SK-N-SH (cell line): ENCODE data around the gene AIMP1. TPM values are rescaled to one million over a fixed set of nuclear protein-coding genes. Genes with fewer than 3 reads are reported as not detected.

Experiments
- CTCF ChIA-PET: fragments of 300-600, 350-600 bp; formaldehyde crosslinking; extraction: SDS; loops from one replicate; lab custom pipeline; 2021; lab: Yijun Ruan, JAX
- POLR2A ChIA-PET: fragments of 350-600 bp; sonication (Branson Sonifier 250); formaldehyde crosslinking; extraction: SDS; loops from one replicate; lab custom pipeline; 2020; ENCODE audit warnings: antibody characterized with exemption, inconsistent platforms; lab: Yijun Ruan, JAX
- DNase-seq: peaks from one replicate; pipeline ENCODE4 v3.0.0; 2012
- H2AFZ ChIP-seq: fragments of 200-600 bp; sonication (generic); 2 replicates; pipeline ENCODE4 v1.8.1; 2016; ENCODE audit warnings: antibody characterized with exemption, mild to moderate bottlenecking, low read depth
- H3F3A ChIP-seq: fragments of 200-600 bp; sonication (generic); replicated peaks from 2 replicates; pipeline ENCODE3; 2016; ENCODE audit warnings: antibody characterized with exemption, mild to moderate bottlenecking; ENCODE audit not compliant: insufficient read depth
- H3K27ac ChIP-seq, 2 experiments: fragments of 200-500 bp in 1 of 2; fragments of 200-600 bp in 1 of 2; sonication (Bioruptor generic) in 1 of 2; sonication (generic), shearing (Covaris generic) in 1 of 2; 2 replicates each; pipeline versions ENCODE4 v1.5.1 to v1.6.1; 2014 to 2016; ENCODE audit warnings: low read depth in 2 of 2, inconsistent platforms in 1 of 2, low read length in 1 of 2, mild to moderate bottlenecking in 1 of 2, mixed read lengths in 1 of 2
- H3K27me3 ChIP-seq: fragments of 200-600 bp; sonication (generic), shearing (Covaris generic); 2 replicates; pipeline ENCODE4 v1.6.1; 2016; ENCODE audit warnings: mixed run types; ENCODE audit not compliant: insufficient read depth
- H3K36me3 ChIP-seq, 2 experiments: fragments of 200-500 bp in 1 of 2; fragments of 200-600 bp in 1 of 2; sonication (Bioruptor generic) in 1 of 2; sonication (generic) in 1 of 2; replicated peaks in 1 of 2; 2 replicates each; pipeline versions ENCODE3 to v1.5.1; 2014 to 2016; ENCODE audit warnings: low read length in 1 of 2, mild to moderate bottlenecking in 1 of 2; ENCODE audit not compliant: insufficient read depth in 2 of 2, control insufficient read depth in 1 of 2
- H3K4me1 ChIP-seq, 2 experiments: fragments of 200-500 bp in 1 of 2; fragments of 200-600 bp in 1 of 2; sonication (Bioruptor generic) in 1 of 2; sonication (generic), shearing (Covaris generic) in 1 of 2; 2 replicates each; pipeline versions ENCODE4 v1.5.1 to v1.6.1; 2014 to 2016; ENCODE audit warnings: low read depth in 1 of 2, low read length in 1 of 2, mixed run types in 1 of 2; ENCODE audit not compliant: insufficient read depth in 2 of 2, control insufficient read depth in 1 of 2
- H3K4me2 ChIP-seq: fragments of 200-600 bp; sonication (generic), shearing (Covaris generic); 2 replicates; pipeline ENCODE4 v1.6.1; 2017; ENCODE audit warnings: mixed run types
- H3K4me3 ChIP-seq, 2 experiments: fragments of 200-500 bp in 1 of 2; fragments of 200-600 bp in 1 of 2; sonication (Bioruptor generic) in 1 of 2; sonication (generic), shearing (Covaris generic) in 1 of 2; 2 replicates each; pipeline versions ENCODE4 v1.5.1 to v1.8.1; 2014 to 2016; ENCODE audit warnings: low read depth in 2 of 2, inconsistent platforms in 1 of 2, low read length in 1 of 2, mild to moderate bottlenecking in 1 of 2, mixed read lengths in 1 of 2, moderate library complexity in 1 of 2
- H3K79me2 ChIP-seq: fragments of 200-600 bp; sonication (generic); 2 replicates; pipeline ENCODE4 v1.8.1; 2017; ENCODE audit warnings: mild to moderate bottlenecking; ENCODE audit not compliant: insufficient read depth
- H3K9ac ChIP-seq: fragments of 200-600 bp; sonication (generic); 2 replicates; pipeline ENCODE4 v1.6.1; 2017; ENCODE audit warnings: mixed run types
- H3K9me2 ChIP-seq: fragments of 200-600 bp; sonication (generic); 2 replicates; pipeline ENCODE4 v1.6.1; 2017; ENCODE audit warnings: mixed run types
- H3K9me3 ChIP-seq: fragments of 200-600 bp; sonication (generic); 2 replicates; pipeline ENCODE4 v1.6.1; 2017; ENCODE audit warnings: mixed run types, mild to moderate bottlenecking, moderate library complexity
- H4K20me1 ChIP-seq: fragments of 200-600 bp; sonication (generic); 2 replicates; pipeline ENCODE4 v1.6.1; 2017; ENCODE audit warnings: mild to moderate bottlenecking, mixed run types; ENCODE audit not compliant: insufficient read depth
- CHD2 ChIP-seq: fragments of 150-350 bp; IDR thresholded peaks from 2 replicates; pipeline ENCODE4 v1.6.1; 2018; ENCODE audit warnings: low read length; ENCODE audit not compliant: partially characterized antibody
- ELF1 ChIP-seq: IDR thresholded peaks from 2 replicates; pipeline ENCODE4 v1.4.0; 2012
- EP300 ChIP-seq, 2 experiments: IDR thresholded peaks; 2 replicates each; pipeline versions ENCODE4 v1.4.0 to v1.6.1; 2012; ENCODE audit warnings: borderline replicate concordance in 1 of 2, low read depth in 1 of 2, low read length in 1 of 2
- EZH2phosphoT487 ChIP-seq: fragments of 200-600 bp; sonication (generic); IDR thresholded peaks from 2 replicates; pipeline ENCODE4 v1.6.1; 2017; ENCODE audit warnings: low read depth, mixed run types, mild to moderate bottlenecking, antibody characterized with exemption, moderate library complexity, borderline replicate concordance
- FOSL2 ChIP-seq: IDR thresholded peaks from 2 replicates; pipeline ENCODE4 v1.4.0; 2012; ENCODE audit warnings: low read depth, mild to moderate bottlenecking, moderate library complexity, borderline replicate concordance
- FOXJ3 ChIP-seq: sonication (generic); formaldehyde crosslinking; IDR thresholded peaks from 2 replicates; pipeline ENCODE4 v1.5.1; 2020; ENCODE audit warnings: mild to moderate bottlenecking, missing genetic modification reagents
- GABPA ChIP-seq: IDR thresholded peaks from 2 replicates; pipeline ENCODE4 v1.4.0; 2012; ENCODE audit warnings: low read depth, mild to moderate bottlenecking
- GATA2 ChIP-seq: sonication (generic); formaldehyde crosslinking; IDR thresholded peaks from 2 replicates; pipeline ENCODE4 v1.5.0; 2020; ENCODE audit warnings: mild to moderate bottlenecking, missing genetic modification reagents
- MEF2A ChIP-seq: IDR thresholded peaks from 2 replicates; pipeline ENCODE4 v1.4.0; 2012; ENCODE audit warnings: low read depth, borderline replicate concordance
- MXI1 ChIP-seq: IDR thresholded peaks from 2 replicates; pipeline ENCODE4 v1.6.1; 2012; ENCODE audit warnings: mild to moderate bottlenecking, low read depth, low read length, improper control_type of control experiment
- NFIC ChIP-seq: IDR thresholded peaks from 2 replicates; pipeline ENCODE4 v1.4.0; 2012; ENCODE audit warnings: borderline replicate concordance
- POLR2AphosphoS5 ChIP-seq: IDR thresholded peaks from 2 replicates; pipeline ENCODE4 v1.6.1; 2012; ENCODE audit warnings: low read depth, low read length
- RCOR1 ChIP-seq: fragments of 150-350 bp; IDR thresholded peaks from 2 replicates; pipeline ENCODE4 v1.6.1; 2017; ENCODE audit warnings: antibody characterized with exemption, low read length
- RFX5 ChIP-seq: IDR thresholded peaks from 2 replicates; pipeline ENCODE4 v1.6.1; 2012; ENCODE audit warnings: mild to moderate bottlenecking, improper control_type of control experiment, low read length
- SIN3A ChIP-seq: IDR thresholded peaks from 2 replicates; pipeline ENCODE4 v1.6.1; 2012; ENCODE audit warnings: low read depth, mild to moderate bottlenecking, low read length, moderate library complexity, borderline replicate concordance
- SMC3 ChIP-seq: IDR thresholded peaks from 2 replicates; pipeline ENCODE4 v1.6.1; 2012; ENCODE audit warnings: low read depth, low read length, improper control_type of control experiment
- TAF1 ChIP-seq: IDR thresholded peaks from 2 replicates; pipeline ENCODE4 v1.6.1; 2012; ENCODE audit warnings: low read depth, mild to moderate bottlenecking, low read length, moderate library complexity, borderline replicate concordance
- TCF12 ChIP-seq: IDR thresholded peaks from 2 replicates; pipeline ENCODE4 v1.4.0; 2012
- TEAD4 ChIP-seq: IDR thresholded peaks from 2 replicates; pipeline ENCODE4 v1.4.0; 2012; ENCODE audit warnings: mild to moderate bottlenecking, borderline replicate concordance; ENCODE audit not compliant: insufficient read depth
- YY1 ChIP-seq: IDR thresholded peaks from 2 replicates; pipeline ENCODE4 v1.4.0; 2012; ENCODE audit warnings: low read depth, mild to moderate bottlenecking
- WGBS: methylation state at CpG from one replicate; pipeline ENCODE4 v1.1.6; 2017; ENCODE audit warnings: low lambda C conversion rate; 5-methylcytosine and 5-hydroxymethylcytosine counted together
- polyA plus RNA-seq, 3 experiments: library from polyadenylated mRNA; depleted of rRNA; stranded (reverse); fragments of >200 nt; gene quantifications; 2 replicates each; pipeline ENCODE4 v1.2.3, GENCODE V29; 2012
- TF ChIP-seq, protein P1 (sequence below): IDR thresholded peaks from 2 replicates; pipeline ENCODE4 v1.6.1; 2012; ENCODE audit warnings: mild to moderate bottlenecking, low read depth, low read length, moderate library complexity
- TF ChIP-seq, protein P2 (sequence below): IDR thresholded peaks from 2 replicates; pipeline ENCODE4 v1.4.0; 2012; ENCODE audit warnings: low read depth
- TF ChIP-seq, protein P3 (sequence below): fragments of 150-350 bp; IDR thresholded peaks from 2 replicates; pipeline ENCODE4 v1.6.1; 2017; ENCODE audit warnings: antibody characterized with exemption, low read length, low read depth, borderline replicate concordance
- TF ChIP-seq, protein P4 (sequence below): IDR thresholded peaks from 2 replicates; pipeline ENCODE4; 2012
- TF ChIP-seq, protein P5 (sequence below): fragments of 200-600 bp; sonication (generic); IDR thresholded peaks from 2 replicates; pipeline ENCODE4 v1.6.1; 2017; ENCODE audit warnings: antibody characterized with exemption, mild to moderate bottlenecking, moderate library complexity

The AIMP1 gene
- polyA plus RNA-seq (2012; rRNA removed) = 14.0 and 20.4 TPM in 2 replicates
- polyA plus RNA-seq (2012; cell fraction: cytosol; rRNA removed) = 25.9 and 37.9 TPM in 2 replicates
- 7.4 and 19.6 TPM in 2 replicates for polyA plus RNA-seq (2012; cell fraction: nucleus; rRNA removed)

DNA sequence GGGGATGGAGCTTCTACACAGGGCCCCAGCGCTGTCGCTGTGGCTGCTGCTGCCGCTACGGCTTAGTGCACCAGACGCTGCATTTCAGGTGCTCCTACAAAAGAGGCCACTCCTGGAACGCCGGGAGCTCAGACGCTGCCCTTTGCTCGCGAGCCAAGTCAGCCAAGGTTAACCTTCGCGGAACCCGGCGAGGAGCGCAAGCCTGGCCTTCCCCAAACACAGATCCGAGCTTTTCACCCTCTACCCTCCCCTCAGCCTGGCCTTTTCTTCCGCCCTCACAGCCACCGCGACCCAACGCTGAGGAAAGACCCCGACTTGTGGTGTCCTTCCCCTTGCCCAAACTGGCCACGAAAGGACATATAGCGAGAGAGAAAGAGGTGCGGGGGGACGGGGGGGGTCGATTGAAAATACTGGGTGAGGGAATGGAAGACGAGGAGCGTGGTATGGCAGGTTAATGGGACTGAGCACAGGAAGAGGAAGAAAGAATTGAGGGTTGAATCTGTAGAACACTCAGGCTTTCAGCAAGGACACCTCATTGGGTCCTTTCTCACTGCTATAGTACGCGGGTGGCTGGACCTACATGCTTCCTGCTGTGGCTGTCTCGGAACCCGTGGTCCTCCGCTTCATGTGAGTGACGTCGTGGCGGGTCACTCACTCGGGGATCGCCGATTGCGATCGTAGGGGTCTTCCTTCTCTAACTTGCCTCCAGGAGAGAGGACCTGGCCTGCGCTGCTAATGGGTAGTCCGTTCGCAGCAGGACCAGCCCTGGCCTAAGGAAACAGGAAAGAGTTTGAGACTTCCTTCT lies at the start of gene AIMP1, which contains the start of gene TBCK:
Gene AIMP1, plus strand, starts transcription at position 583 of the 805 bp plus-strand sequence. CDS start 8,460 bp downstream, outside the sequence.
Gene TBCK, minus strand, starts transcription at position 242 of the 805 bp plus-strand sequence. CDS start 7,249 bp downstream, outside the sequence.
- peaks cover 11 to 23% of the 10 kb centered on the region in 2 experiments; a peak in 3 of 4 replicates for H3K4me1 ChIP-seq
- ChIA-PET CTCF (interaction anchor here (0.6 to 1.2 kb wide), 3 partner anchors 50 to 1600 kb away, joined by 3 read pairs; no protein-coding TSS in a partner anchor), POLR2A (no interaction called here)
- peak within 1 kb of the TSS; percentile 94 to 100 for H3K27ac ChIP-seq
- peaks cover 0 to 8% of the 10 kb centered on the region in 2 experiments for H3K36me3 ChIP-seq
- no peaks in the 10 kb centered on the region for H4K20me1 ChIP-seq
- peaks cover 26% of the 10 kb centered on the region for H3F3A ChIP-seq
- peak within 1 kb of the TSS; percentile 94 for H3K4me2 ChIP-seq
- H3K4me3 ChIP-seq = peak within 1 kb of the TSS; percentile 98 to 99
- H3K9ac ChIP-seq = peak within 1 kb of the TSS; percentile 92
- under 1% methylated on average over 33 of the region's 44 CpGs for WGBS
- no peaks in the 10 kb centered on the region for H3K9me3 ChIP-seq
- no peaks in the 10 kb centered on the region for H3K9me2 ChIP-seq
- DNase-seq = peak; percentile 84
- peak within 1 kb of the TSS; percentile 91 for H2AFZ ChIP-seq
- H3K27me3 ChIP-seq = no peaks in the 10 kb centered on the region
- H3K79me2 ChIP-seq = peaks cover 89% of the 10 kb centered on the region
- no peak for TF ChIP-seq FOXJ3 (CRISPR knock-in tag)
- peak; percentile 62 for TF ChIP-seq GABPA
- TF ChIP-seq, protein P1, sequence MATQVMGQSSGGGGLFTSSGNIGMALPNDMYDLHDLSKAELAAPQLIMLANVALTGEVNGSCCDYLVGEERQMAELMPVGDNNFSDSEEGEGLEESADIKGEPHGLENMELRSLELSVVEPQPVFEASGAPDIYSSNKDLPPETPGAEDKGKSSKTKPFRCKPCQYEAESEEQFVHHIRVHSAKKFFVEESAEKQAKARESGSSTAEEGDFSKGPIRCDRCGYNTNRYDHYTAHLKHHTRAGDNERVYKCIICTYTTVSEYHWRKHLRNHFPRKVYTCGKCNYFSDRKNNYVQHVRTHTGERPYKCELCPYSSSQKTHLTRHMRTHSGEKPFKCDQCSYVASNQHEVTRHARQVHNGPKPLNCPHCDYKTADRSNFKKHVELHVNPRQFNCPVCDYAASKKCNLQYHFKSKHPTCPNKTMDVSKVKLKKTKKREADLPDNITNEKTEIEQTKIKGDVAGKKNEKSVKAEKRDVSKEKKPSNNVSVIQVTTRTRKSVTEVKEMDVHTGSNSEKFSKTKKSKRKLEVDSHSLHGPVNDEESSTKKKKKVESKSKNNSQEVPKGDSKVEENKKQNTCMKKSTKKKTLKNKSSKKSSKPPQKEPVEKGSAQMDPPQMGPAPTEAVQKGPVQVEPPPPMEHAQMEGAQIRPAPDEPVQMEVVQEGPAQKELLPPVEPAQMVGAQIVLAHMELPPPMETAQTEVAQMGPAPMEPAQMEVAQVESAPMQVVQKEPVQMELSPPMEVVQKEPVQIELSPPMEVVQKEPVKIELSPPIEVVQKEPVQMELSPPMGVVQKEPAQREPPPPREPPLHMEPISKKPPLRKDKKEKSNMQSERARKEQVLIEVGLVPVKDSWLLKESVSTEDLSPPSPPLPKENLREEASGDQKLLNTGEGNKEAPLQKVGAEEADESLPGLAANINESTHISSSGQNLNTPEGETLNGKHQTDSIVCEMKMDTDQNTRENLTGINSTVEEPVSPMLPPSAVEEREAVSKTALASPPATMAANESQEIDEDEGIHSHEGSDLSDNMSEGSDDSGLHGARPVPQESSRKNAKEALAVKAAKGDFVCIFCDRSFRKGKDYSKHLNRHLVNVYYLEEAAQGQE = no peak
- 0 out of 2 replicates have a peak, but pooled peaks have one; percentile 28 for TF ChIP-seq YY1
- TF ChIP-seq, protein P2, sequence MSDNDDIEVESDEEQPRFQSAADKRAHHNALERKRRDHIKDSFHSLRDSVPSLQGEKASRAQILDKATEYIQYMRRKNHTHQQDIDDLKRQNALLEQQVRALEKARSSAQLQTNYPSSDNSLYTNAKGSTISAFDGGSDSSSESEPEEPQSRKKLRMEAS = peak; percentile 86; the same call in 1 of the 2 replicates
- TF ChIP-seq EP300 (IDR thresholded peaks at IDR 0.05; ENCODE audit: borderline replicate concordance in 1 of 2, low read depth in 1 of 2, low read length in 1 of 2) = no peak
- TF ChIP-seq MXI1 = peak; percentile 89
- TF ChIP-seq, protein P3, sequence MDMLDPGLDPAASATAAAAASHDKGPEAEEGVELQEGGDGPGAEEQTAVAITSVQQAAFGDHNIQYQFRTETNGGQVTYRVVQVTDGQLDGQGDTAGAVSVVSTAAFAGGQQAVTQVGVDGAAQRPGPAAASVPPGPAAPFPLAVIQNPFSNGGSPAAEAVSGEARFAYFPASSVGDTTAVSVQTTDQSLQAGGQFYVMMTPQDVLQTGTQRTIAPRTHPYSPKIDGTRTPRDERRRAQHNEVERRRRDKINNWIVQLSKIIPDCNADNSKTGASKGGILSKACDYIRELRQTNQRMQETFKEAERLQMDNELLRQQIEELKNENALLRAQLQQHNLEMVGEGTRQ = no peak
- peak; percentile 5 for TF ChIP-seq CHD2
- TF ChIP-seq GATA2 = no peak; the same call in none of the 2 replicates
- no peak for TF ChIP-seq SMC3
- TF ChIP-seq ELF1 = peak; percentile 94
- no peak for TF ChIP-seq NFIC
- TF ChIP-seq RCOR1 = no peak
- TF ChIP-seq, protein P4, sequence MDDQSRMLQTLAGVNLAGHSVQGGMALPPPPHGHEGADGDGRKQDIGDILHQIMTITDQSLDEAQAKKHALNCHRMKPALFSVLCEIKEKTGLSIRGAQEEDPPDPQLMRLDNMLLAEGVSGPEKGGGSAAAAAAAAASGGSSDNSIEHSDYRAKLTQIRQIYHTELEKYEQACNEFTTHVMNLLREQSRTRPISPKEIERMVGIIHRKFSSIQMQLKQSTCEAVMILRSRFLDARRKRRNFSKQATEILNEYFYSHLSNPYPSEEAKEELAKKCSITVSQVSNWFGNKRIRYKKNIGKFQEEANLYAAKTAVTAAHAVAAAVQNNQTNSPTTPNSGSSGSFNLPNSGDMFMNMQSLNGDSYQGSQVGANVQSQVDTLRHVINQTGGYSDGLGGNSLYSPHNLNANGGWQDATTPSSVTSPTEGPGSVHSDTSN = peak; percentile 23; the same call in 1 of the 2 replicates
- TF ChIP-seq EZH2phosphoT487 = no peak
- TF ChIP-seq FOSL2 = no peak
- peak; percentile 83 for TF ChIP-seq POLR2AphosphoS5
- no peak for TF ChIP-seq RFX5
- peak; percentile 65; the same call in 1 of the 2 replicates for TF ChIP-seq TAF1
- TF ChIP-seq, protein P5, sequence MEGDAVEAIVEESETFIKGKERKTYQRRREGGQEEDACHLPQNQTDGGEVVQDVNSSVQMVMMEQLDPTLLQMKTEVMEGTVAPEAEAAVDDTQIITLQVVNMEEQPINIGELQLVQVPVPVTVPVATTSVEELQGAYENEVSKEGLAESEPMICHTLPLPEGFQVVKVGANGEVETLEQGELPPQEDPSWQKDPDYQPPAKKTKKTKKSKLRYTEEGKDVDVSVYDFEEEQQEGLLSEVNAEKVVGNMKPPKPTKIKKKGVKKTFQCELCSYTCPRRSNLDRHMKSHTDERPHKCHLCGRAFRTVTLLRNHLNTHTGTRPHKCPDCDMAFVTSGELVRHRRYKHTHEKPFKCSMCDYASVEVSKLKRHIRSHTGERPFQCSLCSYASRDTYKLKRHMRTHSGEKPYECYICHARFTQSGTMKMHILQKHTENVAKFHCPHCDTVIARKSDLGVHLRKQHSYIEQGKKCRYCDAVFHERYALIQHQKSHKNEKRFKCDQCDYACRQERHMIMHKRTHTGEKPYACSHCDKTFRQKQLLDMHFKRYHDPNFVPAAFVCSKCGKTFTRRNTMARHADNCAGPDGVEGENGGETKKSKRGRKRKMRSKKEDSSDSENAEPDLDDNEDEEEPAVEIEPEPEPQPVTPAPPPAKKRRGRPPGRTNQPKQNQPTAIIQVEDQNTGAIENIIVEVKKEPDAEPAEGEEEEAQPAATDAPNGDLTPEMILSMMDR = no peak
- TF ChIP-seq TCF12 = no peak
- TF ChIP-seq TEAD4 = no peak
- 0 out of 2 replicates have a peak, but pooled peaks have one; percentile 16 for TF ChIP-seq SIN3A
- TF ChIP-seq MEF2A = no peak
